HG03280 (cell line): ENCODE measurements around the gene CACNA1A.
"Not testable (repeated sequence)": the region's sequence is repeated elsewhere in the genome, so short reads cannot be mapped to it uniquely, and the experiment has no call there.

ENCODE experiments used
- ATAC-seq: cut with Tn5 transposase; IDR thresholded peaks from one replicate; pipeline ENCODE4 v1.9.1; 2021; ENCODE audit warnings: mild to moderate bottlenecking, moderate library complexity; ENCODE audit not compliant: unreplicated experiment

Gene CACNA1A

DNA sequence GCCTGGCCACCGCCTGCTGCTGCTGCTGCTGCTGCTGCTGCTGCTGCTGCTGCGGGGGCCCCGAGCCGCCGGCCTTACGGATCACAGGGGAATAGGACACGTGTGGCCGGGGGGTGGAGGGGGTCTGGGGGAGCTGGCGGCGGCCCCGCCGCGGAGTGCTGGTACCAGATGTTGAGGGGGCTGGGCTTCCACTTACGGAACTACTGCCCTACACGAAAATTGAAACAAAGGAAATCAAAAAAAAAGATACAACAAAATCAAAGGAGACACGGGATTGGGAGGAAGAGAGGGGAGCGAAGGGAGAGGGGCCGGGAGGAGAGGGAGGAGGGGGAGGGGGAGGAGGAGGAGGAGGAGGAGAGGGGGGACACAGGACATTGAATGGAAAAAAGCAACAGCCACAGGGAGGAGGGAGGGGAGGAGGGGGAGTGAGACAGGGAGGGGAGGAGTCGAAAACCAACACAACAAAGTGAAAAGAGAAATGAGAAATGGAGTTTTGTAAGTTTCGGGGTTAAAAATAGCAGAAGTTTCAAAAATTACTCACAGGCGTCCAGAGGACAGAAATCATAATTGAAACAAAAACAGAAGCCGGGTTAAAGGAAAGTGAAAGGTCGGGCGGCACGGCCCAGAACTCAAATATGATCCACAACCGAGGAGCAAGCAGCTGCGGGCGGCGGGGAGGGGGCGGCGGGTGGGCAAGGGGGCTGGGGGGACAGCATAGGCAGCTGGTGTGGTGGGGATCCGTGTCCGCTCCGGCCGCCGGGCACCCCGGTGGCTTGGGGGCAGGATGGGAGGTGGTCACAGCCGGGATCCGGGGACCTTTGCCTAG is 298.2 kb downstream of the CACNA1A start:
- peak; percentile 71 for ATAC-seq

DNA sequence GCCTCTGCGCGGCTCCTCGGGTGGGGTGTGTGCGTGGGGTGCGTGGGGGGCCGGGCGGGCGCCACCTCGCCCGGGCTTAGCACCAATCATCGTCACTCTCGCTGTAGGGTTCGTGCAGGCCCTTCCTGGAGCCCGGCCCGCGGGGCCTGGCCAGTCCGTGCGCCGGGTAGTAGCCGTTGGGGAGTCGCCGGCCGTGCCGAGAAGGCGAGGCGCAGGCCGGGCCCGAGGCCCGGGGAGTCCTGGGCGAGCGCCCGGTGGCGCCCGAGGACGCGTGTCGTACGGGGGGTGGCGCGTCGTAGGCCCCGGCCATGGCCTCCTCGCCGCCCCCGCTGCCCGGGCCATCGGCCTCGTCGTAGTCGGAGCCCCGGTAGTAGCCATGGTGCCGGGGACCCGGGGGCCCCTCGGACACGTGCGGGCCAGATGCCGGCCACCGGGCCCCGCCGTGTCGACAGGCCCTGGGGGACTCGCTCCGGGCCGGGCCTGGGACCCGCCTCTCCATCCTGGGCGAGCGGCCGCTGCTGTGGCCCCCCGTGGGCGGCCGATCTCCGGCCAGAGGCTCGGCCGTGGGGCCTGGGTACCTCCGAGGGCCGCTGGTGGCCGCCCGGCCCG is 298.9 kb downstream of the CACNA1A start:
- ATAC-seq, result no peak

DNA sequence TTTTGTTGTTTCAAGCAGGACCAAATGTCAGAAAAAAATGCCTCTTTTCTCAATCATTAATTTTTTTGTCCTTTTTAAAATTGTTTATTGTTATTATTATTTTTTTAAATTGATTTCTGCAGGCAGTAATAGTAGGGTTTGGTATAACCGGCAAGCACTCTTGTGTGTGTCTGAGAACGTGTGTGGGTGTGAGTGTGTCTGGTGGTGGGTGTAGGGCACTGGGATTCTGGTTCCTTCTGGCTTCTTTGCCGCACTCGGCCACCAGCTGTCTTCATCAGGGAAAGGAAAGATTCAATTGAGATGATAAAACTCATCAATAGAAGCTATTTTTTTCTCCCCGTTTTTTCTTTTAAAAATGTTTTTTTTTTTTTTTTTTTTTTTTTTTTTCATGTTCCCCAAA is 299.7 kb downstream of the CACNA1A start:
- no peak for ATAC-seq

DNA sequence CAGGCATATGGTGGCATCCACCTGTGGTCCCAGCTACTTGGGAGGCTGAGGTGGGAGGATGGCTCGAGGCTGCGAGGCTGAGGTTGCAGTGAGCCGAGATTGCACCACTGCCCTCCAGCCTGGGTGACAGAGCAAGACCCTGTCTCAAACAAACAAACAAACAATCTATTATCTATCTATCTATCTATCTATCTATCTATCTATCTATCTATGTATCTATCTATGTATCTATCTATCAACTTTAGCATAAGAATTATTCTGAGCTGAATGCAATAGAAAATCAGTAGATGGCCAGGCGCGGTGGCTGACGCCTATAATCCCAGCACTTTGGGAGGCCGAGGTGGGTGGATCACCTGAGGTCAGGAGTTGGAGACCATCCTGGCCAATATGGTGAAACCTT is 304.2 kb downstream of the CACNA1A start:
- not testable (repeated sequence) for ATAC-seq

DNA sequence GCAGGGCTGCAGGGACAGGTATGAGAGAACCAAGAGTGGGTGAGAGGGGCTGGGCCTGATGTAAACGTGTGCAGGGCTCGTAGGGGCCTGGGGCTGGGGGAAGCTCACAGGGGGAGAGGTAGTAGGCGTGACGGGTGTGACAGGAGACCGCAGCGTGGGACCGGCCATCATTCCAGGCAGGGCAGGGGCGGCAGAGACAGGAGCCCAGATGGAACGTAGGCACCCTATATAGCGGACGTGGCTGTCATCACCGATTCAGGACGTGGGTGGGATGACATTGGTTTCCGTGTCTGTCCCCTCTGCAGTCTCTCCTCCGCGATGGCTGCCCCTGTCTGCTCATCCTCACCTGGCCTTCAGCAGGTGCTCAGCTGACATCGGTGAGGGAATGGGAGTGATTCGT is 307.6 kb downstream of the CACNA1A start:
- ATAC-seq, result no peak

DNA sequence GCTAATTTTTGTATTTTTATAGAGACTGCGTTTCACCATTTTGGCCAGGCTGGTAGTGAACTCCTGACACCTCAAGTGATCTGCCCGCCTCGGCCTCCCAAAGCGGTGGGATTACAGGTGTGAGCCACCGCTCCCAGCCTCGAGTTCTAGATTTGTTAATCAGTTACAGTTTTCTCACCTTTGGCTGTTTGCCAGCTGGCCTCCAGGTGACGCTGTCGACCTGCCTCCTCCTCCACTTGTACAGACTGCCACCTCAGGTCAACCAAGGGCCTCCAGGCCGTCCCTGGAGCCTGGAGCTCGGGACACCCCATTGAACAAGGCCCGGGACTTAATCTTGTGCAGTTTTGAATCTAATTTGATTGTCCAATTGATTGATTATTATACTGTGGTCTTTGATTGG is 310.6 kb downstream of the CACNA1A start:
- no peak for ATAC-seq

DNA sequence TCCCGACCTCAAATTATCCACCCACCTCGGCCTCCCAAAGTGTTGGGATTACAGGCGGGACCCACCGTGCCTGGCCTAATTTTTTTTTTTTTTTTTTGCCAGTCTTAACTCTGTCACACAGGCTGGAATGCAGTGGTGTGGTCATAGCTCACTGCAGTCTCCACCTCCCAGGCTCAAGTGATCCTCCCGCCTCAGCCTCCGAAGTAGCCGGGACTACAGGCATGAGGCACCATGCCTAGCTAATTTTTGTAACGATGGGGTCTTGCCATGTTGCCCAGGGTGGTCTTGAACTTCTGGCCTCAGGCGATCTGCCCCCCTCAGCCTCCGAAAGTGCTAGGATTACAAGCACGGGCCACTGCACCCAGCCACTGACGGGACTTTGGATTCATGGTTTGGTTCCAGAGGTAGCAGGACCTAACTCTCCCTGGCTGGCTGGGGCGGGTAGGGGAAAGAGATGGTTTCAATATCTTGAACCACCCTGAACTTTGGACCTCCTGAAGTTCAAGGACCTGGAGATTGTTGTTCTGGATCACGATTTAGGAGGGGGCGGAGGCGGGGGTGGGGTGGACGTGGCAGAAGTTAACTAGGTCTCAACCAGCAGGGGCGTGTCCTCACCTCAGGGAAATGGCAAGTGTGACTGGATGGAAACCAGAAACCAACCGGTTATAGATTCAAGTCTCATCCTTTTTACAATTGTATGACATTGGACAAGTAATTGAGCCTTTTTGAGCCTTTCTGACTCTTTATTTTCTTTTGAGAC is 315.3 kb downstream of the CACNA1A start:
- ATAC-seq, result no peak

DNA sequence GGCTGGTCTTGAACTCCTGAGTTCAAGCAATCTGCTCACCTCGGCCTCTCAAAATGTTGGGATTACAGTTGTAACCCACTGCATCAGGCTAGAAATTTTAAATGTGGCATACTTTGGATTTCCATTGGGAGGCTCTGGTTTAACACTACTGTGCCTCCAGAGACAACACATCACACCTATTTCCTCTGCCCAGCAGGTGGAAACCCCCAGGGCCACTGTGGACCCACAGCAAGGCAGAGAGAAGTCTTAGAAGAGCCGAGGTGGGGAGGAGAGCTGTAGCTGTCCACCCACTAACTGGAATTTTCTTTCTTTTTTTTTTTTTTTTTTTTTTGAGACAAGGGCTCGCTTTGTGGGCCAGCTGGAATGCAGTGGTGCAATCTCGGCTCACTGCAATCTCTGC is 316.7 kb downstream of the CACNA1A start:
- no peak for ATAC-seq

DNA sequence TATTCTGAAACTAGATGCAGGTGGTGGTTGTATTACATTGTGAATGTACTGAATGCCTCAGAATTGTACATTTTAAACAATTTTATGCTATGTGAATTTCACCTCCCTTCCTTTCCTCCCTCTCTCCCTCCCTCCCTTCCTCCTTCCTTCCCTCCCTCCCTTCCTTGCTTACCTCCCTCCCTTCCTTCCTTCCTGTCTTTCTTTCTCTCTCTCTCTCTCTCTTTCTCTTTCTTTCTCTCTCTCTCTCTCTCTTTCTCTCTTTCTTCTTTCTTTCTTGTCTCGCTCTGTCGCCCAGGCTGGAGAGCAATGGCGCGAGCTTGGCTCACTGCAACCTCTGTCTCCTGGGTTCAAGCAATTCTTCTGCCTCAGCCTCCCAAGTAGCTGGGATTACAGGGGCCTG is 318.9 kb downstream of the CACNA1A start:
- no peak for ATAC-seq

DNA sequence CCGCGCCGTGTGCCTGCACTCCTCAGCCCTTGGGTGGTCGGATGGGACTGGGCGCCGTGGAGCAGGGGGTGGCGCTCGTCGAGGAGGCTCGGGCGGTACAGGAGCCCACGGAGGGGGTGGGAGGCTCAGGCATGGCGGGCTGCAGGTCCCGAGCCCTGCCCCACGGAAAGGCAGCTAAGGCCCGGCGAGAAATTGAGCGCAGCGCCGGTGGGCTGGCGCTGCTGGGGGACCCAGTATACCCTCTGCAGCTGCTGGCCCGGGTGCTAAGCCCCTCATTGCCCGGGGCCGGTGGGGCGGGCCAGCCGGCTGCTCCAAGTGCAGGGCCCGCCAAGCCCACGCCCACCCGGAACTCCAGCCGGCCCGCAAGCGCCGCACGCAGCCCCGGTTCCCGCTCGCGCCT is 319.6 kb downstream of the CACNA1A start:
- ATAC-seq, result not testable (repeated sequence)

DNA sequence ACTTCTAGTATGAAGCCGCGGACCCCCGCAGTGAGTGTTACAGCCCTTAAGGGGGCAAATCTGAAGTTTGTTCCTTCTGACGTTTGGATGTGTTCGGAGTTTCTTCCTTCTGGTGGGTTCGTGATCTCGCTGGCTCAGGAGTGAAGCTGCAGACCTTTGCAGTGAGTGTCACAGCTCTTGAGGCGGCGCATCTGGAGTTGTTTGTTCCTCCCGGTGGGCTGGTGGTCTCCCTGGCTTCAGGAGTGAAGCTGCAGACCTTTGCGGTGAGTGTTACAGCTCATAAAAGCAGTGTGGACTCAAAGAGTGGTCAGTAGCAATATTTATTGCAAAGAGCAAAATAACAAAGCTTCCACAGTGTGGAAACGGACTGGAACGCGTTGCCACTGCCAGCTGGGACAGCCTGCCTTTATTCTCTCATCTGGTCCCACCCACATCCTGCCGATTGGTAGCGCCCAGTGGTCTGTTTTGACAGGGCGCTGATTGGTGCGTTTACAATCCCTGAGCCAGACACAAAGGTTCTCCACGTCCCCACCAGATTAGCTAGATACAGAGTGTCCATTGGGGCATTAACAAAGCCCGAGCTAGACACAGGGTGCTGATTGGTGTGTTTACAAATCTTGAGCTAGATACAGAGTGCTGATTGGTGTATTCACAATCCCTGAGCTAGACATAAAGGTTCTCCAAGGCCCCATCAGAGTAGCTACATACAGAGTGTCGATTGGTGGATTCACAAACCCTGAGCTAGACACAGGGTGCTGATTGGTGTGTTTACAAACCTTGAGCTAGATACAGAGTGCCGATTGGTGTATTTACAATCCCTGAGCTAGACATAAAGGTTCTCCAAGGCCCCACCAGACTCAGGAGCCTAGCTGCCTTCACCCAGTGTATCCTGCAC is 320.3 kb downstream of the CACNA1A start:
- ATAC-seq, result not testable (repeated sequence)

DNA sequence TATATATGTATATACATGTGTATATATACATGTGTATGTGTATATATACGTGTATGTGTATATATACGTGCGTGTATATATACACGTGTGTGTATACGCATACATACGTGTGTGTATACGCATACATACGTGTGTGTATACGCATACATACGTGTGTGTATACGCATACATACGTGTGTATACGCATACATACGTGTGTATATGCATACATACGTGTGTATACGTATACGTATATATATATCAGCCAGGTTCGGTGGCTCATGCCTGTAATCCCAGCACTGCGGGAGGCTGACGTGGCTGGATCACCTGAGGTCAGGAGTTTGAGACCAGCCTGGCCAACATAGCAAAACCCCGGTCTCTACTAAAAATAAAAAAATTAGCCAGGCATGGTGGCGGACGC is 321.4 kb downstream of the CACNA1A start:
- not testable (repeated sequence) for ATAC-seq

DNA sequence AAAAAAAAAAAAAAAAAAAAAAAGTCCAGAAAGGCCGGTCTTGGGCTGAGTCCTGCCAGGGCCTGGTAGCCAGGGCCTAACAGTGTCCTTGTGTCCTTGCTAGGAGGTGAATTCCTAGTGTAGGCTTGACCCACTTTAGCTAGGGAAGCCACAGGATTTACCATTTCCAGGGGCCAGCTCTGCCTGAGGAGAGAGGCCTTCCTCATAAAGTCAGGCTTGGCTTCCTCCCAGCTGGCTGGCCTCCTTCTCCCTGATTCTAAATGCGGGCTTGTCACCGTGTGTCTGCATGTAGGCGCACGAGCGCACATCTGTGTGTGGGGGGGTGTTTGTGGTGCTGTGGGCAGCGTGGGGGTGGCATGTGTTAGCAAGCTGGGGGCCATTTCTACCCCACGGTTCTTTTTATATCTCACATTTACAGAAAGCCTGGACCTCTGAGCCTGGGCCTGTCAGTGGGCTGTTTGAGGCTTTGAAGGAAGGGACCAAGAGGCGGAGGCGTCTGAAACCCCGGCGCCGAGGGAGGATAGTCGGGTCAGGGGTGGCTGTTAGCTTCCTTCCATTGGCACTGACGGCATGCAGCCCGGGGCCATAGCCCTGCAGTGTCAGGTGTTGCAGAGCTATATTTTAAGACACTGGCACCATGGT is 324.4 kb downstream of the CACNA1A start:
- ATAC-seq, result no peak

DNA sequence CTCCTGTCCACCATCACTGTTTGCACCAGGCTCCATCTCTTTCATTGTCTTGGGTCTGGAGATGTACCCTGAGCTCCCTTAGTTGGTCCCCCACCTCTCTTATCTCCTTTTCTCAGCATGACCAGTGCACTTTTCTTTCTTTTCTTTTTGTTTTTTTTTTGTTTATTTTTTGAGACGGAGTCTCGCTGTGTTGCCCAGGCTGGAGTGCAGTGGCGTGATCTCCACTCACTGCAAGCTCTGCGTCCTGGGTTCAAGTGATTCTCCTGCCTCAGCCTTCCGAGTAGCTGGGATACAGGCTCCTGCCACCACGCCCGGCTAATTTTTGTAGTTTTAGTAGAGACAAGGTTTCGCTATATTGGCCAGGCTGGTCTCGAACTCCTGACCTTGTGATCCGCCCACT is 328.0 kb downstream of the CACNA1A start:
- ATAC-seq, result not testable (repeated sequence)

DNA sequence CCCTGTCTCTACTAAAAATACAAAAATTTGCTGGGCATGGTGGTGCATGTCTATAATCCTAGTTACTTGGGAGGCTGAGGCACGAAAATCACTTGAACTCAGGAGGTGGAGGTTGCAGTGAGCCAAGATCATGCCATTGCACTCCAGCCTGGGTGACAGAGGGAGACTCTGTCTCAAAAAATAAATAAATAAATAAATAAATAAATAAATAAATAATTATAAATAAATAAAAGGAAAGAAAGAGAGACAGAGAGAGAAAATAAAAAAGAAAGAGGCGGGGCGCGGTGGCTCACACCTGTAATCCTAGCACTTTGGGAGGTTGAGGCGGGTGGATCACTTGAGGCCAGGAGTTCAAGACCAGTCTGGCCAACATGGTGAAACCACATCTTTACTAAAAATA is 328.7 kb downstream of the CACNA1A start:
- not testable (repeated sequence) for ATAC-seq

DNA sequence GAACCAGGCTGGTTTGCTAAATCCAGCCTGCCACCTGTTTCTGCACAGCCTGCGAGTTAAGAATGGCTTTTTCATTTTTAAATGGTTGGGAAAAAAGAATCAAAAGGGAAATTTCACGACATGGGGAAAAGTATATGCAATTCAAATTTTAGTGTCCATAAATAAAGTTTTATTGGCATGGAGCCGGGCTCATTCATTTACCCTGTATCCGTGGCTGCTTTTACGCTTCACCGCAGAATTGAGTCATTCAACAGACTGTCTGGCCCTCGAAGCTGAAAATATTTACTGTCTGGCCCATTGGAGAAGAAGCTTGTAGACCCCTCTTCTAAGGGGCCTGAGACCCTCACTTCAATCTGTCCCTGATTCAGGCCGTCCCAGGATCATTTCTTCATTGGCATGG is 329.9 kb downstream of the CACNA1A start:
- ATAC-seq, result no peak

DNA sequence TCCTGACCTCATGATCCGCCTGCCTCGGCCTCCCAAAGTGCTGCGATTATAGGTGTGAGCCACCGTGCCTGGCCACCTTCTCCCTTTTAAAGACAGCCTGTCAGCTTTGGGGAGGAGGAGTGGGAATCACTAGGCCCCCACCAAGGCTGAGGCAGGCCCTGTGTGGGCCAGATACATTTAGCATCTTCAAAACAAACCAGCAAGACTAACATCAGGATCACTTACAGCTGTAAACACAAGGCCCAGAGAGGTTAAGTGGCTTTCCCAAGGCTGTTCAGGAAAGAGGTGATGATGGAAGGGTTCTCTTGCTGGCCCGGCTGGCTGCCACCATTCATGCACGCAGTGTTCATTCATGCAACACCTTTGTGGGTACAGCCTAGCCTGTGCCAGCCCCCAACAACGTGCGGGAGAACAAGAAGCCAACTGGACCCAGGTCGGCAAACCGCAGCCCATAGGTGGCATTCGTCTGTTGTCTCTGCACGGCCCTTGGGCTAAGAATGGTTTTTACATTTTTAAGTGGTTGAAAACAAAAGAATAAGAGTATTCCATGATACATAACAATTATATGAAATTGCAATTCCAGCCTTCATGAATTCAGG is 333.0 kb downstream of the CACNA1A start:
- ATAC-seq, result no peak

DNA sequence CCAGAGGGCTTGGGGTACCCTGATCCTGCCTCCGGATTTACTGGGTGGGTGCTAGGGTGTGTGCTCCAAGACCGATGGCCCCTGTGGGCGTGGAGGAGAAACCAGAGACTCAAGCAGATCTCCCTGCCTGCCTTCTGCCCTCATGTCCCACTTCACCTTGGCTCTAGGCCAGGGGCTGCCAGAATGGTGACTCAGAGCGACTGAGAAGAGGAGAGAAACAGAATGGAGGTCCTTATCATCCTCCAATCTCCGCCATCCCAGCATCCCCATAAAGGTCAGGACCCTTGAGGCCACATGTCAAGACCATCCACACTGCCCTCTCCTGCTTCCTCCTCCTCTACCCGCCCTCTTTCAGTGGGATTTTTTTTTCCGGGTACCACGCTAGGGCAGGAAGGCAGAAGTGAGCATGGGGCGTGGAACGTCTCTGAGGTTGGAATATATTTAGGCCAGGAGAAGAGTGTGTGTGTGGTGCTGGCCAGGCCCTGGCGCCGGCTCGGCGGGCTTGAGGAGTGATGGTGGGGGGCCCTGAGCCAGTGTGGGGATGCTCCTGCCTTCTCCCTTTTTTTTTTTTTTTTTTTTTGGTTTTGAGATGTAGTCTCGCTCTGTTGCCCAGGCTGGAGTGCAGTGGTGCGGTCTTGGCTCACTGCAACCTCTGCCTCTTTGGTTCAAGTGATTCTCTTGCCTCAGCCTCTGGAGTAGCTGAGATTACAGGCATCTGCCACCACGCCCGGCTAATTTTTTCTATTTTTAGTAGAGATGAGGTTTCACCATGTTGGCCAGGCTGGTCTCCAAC is 333.7 kb downstream of the CACNA1A start:
- no peak for ATAC-seq

DNA sequence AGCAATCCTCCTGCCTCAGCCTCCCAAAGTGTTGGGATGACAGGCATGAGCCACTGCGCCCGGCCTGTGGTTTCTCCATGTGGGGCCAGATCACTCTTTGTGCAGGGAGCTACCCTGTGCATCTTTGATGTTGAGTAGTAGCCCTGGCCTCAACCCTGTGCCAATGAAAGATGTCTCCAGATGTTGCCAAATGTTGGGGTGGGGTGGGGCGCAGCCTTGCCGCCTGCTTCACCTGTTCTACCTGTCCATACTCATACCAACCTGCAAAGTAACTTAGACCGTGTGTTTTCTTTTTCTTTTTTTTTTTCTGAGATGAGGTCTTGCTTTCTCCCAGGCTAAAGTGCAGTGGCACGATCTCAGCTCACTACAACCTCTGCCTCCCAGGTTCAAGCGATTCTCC is 335.1 kb downstream of the CACNA1A start:
- no peak for ATAC-seq
